ENCODE results near the gene CYP2B6. TPM values are rescaled to one million over a fixed set of nuclear protein-coding genes. Genes with fewer than 3 reads are reported as not detected.
"Not testable (repeated sequence)": the region's sequence is repeated elsewhere in the genome, so short reads cannot be mapped to it uniquely, and the experiment has no call there.

Gene CYP2B6
- total and polyA plus RNA-seq, 2 of the 13 experiments (the other 11 are each of a cell fraction or from before 2014, with no cell fraction given) = 0.09 TPM; not detected in 1

DNA sequence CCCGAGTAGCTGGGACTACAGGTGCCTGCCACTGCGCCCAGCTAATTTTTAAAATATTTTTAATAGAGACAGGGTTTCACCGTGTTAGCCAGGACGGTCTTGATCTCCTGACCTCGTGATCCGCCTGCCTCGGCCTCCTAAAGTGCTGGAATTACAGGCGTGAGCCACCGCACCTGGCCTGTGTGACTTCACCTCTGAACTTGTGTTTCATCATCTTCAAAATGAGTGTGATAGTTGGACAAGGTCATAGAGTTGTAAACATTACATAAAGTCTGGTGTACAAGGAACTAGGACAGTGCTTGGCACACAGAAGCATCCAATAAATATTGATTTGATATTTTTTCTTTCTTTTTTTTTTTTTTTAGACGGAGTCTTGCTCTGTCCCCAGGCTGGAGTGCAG is 62.2 kb downstream of the CYP2B6 start:
- DNase-seq (ENCODE audit: low spot score); H3K4me2 ChIP-seq (ENCODE audit: low read depth, low read length); H3K9me3 ChIP-seq (ENCODE audit: low read length); H3K27ac ChIP-seq (ENCODE audit: extremely low read length, insufficient read depth, low read length); H3K36me3 ChIP-seq (replicated peaks in 1 of 2; ENCODE audit: control insufficient read depth in 1 of 2, insufficient read depth in 2 of 2, low read length in 2 of 2); FAIRE-seq; H4K20me1 ChIP-seq (ENCODE audit: insufficient read depth, low read length); H3K4me1 ChIP-seq (ENCODE audit: insufficient read depth, low read length); POLR2A ChIA-PET; in situ Hi-C loops (cut with HindIII; ENCODE audit: extremely low pct_ligation_motif_present, low pct_unique_long_range_greater_than_20kb); ATAC-seq; H3K4me3 ChIP-seq (replicated peaks in 1 of 3; ENCODE audit: insufficient read depth in 1 of 3, low read depth in 2 of 3, low read length in 3 of 3); H3K79me2 ChIP-seq (ENCODE audit: insufficient read depth, low read length); CTCF ChIA-PET (ENCODE audit: low intra/inter-chr PET ratio, low total read pairs); BruUV-seq (replicated peaks); H2AFZ ChIP-seq (ENCODE audit: low read length); intact Hi-C loops (cut with micrococcal nuclease; ENCODE audit: unreplicated experiment); H3K9ac ChIP-seq (ENCODE audit: insufficient read depth, low read depth, low read length): not testable (repeated sequence)
- peaks cover 1 to 21% of the 10 kb centered on the region in 2 experiments; a peak in 3 of 5 replicates for H3K27me3 ChIP-seq (ENCODE audit: control insufficient read depth in 1 of 2, insufficient read depth in 2 of 2, low read length in 2 of 2)
- 10% methylated on average over 7 of the region's 10 CpGs for WGBS (ENCODE audit: low lambda C conversion rate)
- TF ChIP-seq NR2C2 (CRISPR knock-in tag; IDR thresholded peaks at IDR 0.05; ENCODE audit: borderline replicate concordance) (peak; percentile 46; the same call in 1 of the 2 replicates), RARA (CRISPR knock-in tag; IDR thresholded peaks at IDR 0.05) (peak; percentile 33; the same call in 1 of the 2 replicates), ATF4 (CRISPR knock-in tag; IDR thresholded peaks at IDR 0.05) (peak in 1 of 2 experiments; percentile 70; a peak in 2 of 4 replicates)

GRCh38 chr19:41064974-41065569 is 74.0 kb downstream of the CYP2B6 start:
- WGBS (ENCODE audit: low lambda C conversion rate) = 57% methylated on average over 6 of the region's 7 CpGs
- H3K4me3 ChIP-seq (replicated peaks in 1 of 3; ENCODE audit: insufficient read depth in 1 of 3, low read depth in 2 of 3, low read length in 3 of 3) = no peak overlapping the region
- no peaks in the 10 kb centered on the region for H4K20me1 ChIP-seq (ENCODE audit: insufficient read depth, low read length)
- no peaks in the 10 kb centered on the region for H3K9me3 ChIP-seq (ENCODE audit: low read length)
- ATAC-seq (no peak), FAIRE-seq (no peak), DNase-seq (ENCODE audit: low spot score) (no peak)
- H3K4me2 ChIP-seq (ENCODE audit: low read depth, low read length) = no peak overlapping the region
- intact Hi-C loops (cut with micrococcal nuclease; ENCODE audit: unreplicated experiment) = no loop called here
- no peak overlapping the region for H3K27ac ChIP-seq (ENCODE audit: extremely low read length, insufficient read depth, low read length)
- CTCF ChIA-PET (ENCODE audit: low intra/inter-chr PET ratio, low total read pairs) = no interaction called here
- POLR2A ChIA-PET = no interaction called here
- H3K9ac ChIP-seq (ENCODE audit: insufficient read depth, low read depth, low read length) = no peak overlapping the region
- H3K79me2 ChIP-seq (ENCODE audit: insufficient read depth, low read length) = no peaks in the 10 kb centered on the region
- in situ Hi-C loops (cut with HindIII; ENCODE audit: extremely low pct_ligation_motif_present, low pct_unique_long_range_greater_than_20kb) = no loop called here
- H2AFZ ChIP-seq (ENCODE audit: low read length) = no peak overlapping the region
- no peaks in the 10 kb centered on the region for H3K27me3 ChIP-seq (ENCODE audit: control insufficient read depth in 1 of 2, insufficient read depth in 2 of 2, low read length in 2 of 2)
- H3K4me1 ChIP-seq (ENCODE audit: insufficient read depth, low read length) = no peaks in the 10 kb centered on the region
- H3K36me3 ChIP-seq (replicated peaks in 1 of 2; ENCODE audit: control insufficient read depth in 1 of 2, insufficient read depth in 2 of 2, low read length in 2 of 2) = no peaks in the 10 kb centered on the region
- no TSS peak for BruUV-seq (replicated peaks)
- peak; percentile 56 for TF ChIP-seq ATF1 (CRISPR knock-in tag; IDR thresholded peaks at IDR 0.05)
- TF ChIP-seq RFXANK (CRISPR knock-in tag; IDR thresholded peaks at IDR 0.05) = no peak
- TF ChIP-seq ZNF143 (CRISPR knock-in tag; IDR thresholded peaks at IDR 0.05) = peak; percentile 84
- TF ChIP-seq RBM22 (optimal IDR thresholded peaks at IDR 0.05; ENCODE audit: low read length) = no peak
- TF ChIP-seq CREM (IDR thresholded peaks at IDR 0.05) = 0 out of 2 replicates have a peak, but pooled peaks have one; percentile 20
- no peak for TF ChIP-seq CREM (CRISPR knock-in tag; IDR thresholded peaks at IDR 0.05)
- TF ChIP-seq SP4 (CRISPR knock-in tag; IDR thresholded peaks at IDR 0.05) = no peak
- TF ChIP-seq RARG (CRISPR knock-in tag; IDR thresholded peaks at IDR 0.05; ENCODE audit: low read depth) = no peak
- no peak for TF ChIP-seq KLF13 (CRISPR knock-in tag; IDR thresholded peaks at IDR 0.05)
- TF ChIP-seq CREB1 (IDR thresholded peaks at IDR 0.05) = no peak
- TF ChIP-seq CREB1 (CRISPR knock-in tag; IDR thresholded peaks at IDR 0.05) = peak; percentile 77
- TF ChIP-seq ZNF317 (CRISPR knock-in tag; IDR thresholded peaks at IDR 0.05) = no peak
- TF ChIP-seq MED8 (CRISPR knock-in tag; IDR thresholded peaks at IDR 0.05; ENCODE audit: insufficient replicate concordance) = no peak
- TF ChIP-seq ZNF432 (CRISPR knock-in tag; IDR thresholded peaks at IDR 0.05; ENCODE audit: borderline replicate concordance) = no peak
- peak; percentile 94 for TF ChIP-seq THAP11 (CRISPR knock-in tag; IDR thresholded peaks at IDR 0.05)

Data from HepG2 (cell line).